ENCODE data around the gene DIAPH2.

The DIAPH2 gene

GRCh38 chrX:97594646-97595224, 910.1 kb downstream of the DIAPH2 start:
- TF ChIP-seq, protein P1, sequence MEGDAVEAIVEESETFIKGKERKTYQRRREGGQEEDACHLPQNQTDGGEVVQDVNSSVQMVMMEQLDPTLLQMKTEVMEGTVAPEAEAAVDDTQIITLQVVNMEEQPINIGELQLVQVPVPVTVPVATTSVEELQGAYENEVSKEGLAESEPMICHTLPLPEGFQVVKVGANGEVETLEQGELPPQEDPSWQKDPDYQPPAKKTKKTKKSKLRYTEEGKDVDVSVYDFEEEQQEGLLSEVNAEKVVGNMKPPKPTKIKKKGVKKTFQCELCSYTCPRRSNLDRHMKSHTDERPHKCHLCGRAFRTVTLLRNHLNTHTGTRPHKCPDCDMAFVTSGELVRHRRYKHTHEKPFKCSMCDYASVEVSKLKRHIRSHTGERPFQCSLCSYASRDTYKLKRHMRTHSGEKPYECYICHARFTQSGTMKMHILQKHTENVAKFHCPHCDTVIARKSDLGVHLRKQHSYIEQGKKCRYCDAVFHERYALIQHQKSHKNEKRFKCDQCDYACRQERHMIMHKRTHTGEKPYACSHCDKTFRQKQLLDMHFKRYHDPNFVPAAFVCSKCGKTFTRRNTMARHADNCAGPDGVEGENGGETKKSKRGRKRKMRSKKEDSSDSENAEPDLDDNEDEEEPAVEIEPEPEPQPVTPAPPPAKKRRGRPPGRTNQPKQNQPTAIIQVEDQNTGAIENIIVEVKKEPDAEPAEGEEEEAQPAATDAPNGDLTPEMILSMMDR (IDR thresholded peaks at IDR 0.05; ENCODE audit: low read length, missing control alignments) = no peak
- no peak for DNase-seq (ENCODE audit: low read depth)
- H3K4me3 ChIP-seq (replicated peaks; ENCODE audit: low read depth, low read length) = no peak overlapping the region

DNA sequence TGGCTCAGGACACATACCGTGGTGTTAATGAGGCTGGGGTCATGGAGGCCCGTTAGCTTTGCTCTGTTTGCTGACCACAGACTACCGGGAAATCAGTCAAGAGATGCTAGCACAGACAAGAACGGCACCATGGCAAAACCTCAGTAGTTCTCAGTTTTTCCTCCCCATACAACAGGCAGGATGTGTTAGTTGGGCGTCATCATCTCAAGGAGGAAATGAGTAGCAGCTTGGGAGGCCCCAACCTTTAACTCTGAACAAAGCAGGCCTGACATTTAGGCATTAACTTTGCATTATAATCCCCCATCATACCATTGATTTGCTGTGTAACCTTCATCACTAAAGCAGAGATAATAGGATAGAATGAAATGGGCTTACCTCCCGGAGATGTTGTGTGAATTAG, 913.3 kb downstream of the DIAPH2 start:
- DNase-seq (ENCODE audit: low read depth) = no peak
- TF ChIP-seq, protein P1 (IDR thresholded peaks at IDR 0.05; ENCODE audit: low read length, missing control alignments) = no peak
- no peak overlapping the region for H3K4me3 ChIP-seq (replicated peaks; ENCODE audit: low read depth, low read length)

DNA sequence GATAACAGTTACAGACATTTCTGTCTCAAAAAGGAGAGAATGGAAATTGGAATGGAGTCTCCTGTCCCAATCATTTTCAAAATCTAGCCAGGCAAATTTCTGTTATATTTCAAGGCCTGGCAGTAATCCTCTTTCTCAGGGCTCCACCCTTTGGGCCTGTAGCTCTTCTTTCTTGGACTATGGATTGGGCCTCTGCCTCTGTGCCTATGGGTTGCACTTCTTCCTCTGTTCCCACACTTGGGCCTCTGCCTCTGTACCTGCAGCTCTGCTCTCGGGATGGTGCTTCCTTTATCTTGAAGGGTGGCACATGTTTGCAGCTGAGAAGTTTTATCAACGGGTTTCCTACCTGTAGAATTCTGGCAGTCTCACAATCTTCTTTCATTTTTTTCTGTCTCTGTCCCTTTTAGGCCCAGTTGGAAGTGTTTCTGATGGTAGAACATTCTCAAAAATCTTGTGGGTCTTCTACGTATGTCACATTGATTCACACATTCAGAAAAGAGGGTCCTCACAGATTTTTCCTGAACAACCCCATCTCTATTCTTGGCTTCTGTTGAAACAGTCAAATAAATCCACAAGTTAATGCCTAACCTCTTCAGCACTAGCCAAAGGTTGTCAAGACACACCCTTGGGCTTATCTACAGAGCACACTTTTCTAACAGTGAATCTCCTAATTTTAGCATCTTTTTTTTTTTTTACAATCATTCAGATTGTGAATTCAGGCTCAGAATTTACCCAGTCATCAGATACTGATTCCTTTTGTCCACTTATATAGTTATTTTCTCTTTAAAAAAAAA, 918.0 kb downstream of the DIAPH2 start:
- no peak overlapping the region for H3K4me3 ChIP-seq (replicated peaks; ENCODE audit: low read depth, low read length)
- TF ChIP-seq, protein P1 (IDR thresholded peaks at IDR 0.05; ENCODE audit: low read length, missing control alignments) = no peak
- no peak for DNase-seq (ENCODE audit: low read depth)

DNA sequence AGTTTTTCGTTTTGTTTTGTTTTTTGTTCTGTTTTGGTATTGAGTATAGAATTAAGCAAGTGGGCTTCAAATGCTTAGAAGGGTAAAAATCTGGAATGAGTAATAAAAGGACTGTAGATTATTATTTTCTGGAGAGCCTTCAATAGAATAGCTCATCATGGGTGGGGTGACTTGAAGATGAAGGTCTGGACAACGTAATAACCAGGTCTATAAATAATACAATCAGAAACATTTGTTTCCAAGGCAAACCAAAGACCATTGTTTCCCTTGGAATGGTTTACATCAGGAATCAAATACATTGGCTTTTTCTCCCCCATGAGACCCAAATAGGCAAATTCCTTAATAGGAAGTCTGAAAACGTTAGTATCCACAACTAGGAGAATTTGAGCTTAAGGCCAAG, 920.6 kb downstream of the DIAPH2 start:
- TF ChIP-seq, protein P1 (IDR thresholded peaks at IDR 0.05; ENCODE audit: low read length, missing control alignments) = no peak
- DNase-seq (ENCODE audit: low read depth) = no peak
- no peak overlapping the region for H3K4me3 ChIP-seq (replicated peaks; ENCODE audit: low read depth, low read length)

- H3K4me3 ChIP-seq (replicated peaks; ENCODE audit: low read depth, low read length) = no peak overlapping the region
- no peak for DNase-seq (ENCODE audit: low read depth)
- TF ChIP-seq, protein P1 (IDR thresholded peaks at IDR 0.05; ENCODE audit: low read length, missing control alignments) = no peak
Measured at GRCh38 chrX:97609357-97609756, 924.7 kb downstream of the DIAPH2 start.

DNA sequence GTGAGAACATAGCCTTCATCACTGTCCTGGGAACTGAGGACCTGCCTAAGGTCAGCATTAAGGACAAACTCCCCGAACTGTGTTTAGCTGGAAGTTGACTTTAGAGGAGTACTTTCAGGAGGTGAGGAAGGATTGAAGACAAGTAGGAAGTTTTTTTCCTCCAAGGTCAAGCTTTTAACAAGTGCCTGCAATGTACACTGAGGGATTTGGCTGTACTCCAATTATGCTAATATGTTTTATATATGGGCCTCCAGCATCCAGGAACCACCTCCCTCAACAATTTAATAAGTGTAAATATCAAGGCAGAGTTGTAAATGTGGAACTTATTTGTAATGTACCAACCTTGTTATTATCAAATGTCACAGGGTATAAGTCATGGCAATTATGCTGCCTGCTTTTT, 925.3 kb downstream of the DIAPH2 start:
- H3K4me3 ChIP-seq (replicated peaks; ENCODE audit: low read depth, low read length) = no peak overlapping the region
- TF ChIP-seq, protein P1 (IDR thresholded peaks at IDR 0.05; ENCODE audit: low read length, missing control alignments) = no peak
- DNase-seq (ENCODE audit: low read depth) = no peak

Data from fibroblast of pulmonary artery (primary cell).